GM19239 (cell line): ENCODE data around the gene KIR3DL1.
"Not testable (repeated sequence)": the region's sequence is repeated elsewhere in the genome, so short reads cannot be mapped to it uniquely, and the experiment has no call there.

Source experiments
- DNase-seq: peaks from one replicate; pipeline ENCODE4 v3.0.0; 2011; ENCODE audit warnings: low spot score; ENCODE audit not compliant: insufficient read length
- FAIRE-seq: peaks from 2 replicates; lab custom pipeline; 2011; peaks lifted over from hg19 to GRCh38; lab: Jason Lieb, UNC

Gene KIR3DL1

GRCh38 chr19:54805665-54806515 is 10.4 kb upstream of the KIR3DL1 start:
- FAIRE-seq (no peak), DNase-seq (no peak)

- DNase-seq (no peak), FAIRE-seq (no peak)
These were observed 9.8 kb upstream of the KIR3DL1 start for GRCh38 chr19:54806516-54806838.

GRCh38 chr19:54814571-54814970 is 1.7 kb upstream of the KIR3DL1 start:
- not testable (repeated sequence) for DNase-seq, FAIRE-seq

GRCh38 chr19:54817670-54818536 is 1.6 kb downstream of the KIR3DL1 start:
- DNase-seq (no peak), FAIRE-seq (no peak)

GRCh38 chr19:54824416-54824815 is 8.1 kb downstream of the KIR3DL1 start:
- not testable (repeated sequence) for FAIRE-seq, DNase-seq

GRCh38 chr19:54825326-54825725 is 9.1 kb downstream of the KIR3DL1 start:
- not testable (repeated sequence) for FAIRE-seq, DNase-seq

- not testable (repeated sequence) for DNase-seq, FAIRE-seq
These were observed 11.8 kb downstream of the KIR3DL1 start for GRCh38 chr19:54828064-54828463.

GRCh38 chr19:54832496-54832895 is 16.2 kb downstream of the KIR3DL1 start, which contains the start of gene KIR2DS4:
TSS of gene KIR2DS4 (plus strand) at chr19:54832676.
- not testable (repeated sequence) for DNase-seq, FAIRE-seq

- FAIRE-seq, DNase-seq: not testable (repeated sequence)
These were observed 18.9 kb downstream of the KIR3DL1 start for GRCh38 chr19:54835126-54835525.

GRCh38 chr19:54837522-54837921 is 21.3 kb downstream of the KIR3DL1 start:
- FAIRE-seq, DNase-seq: not testable (repeated sequence)

- FAIRE-seq, DNase-seq: not testable (repeated sequence)
These were observed 26.9 kb downstream of the KIR3DL1 start for GRCh38 chr19:54843171-54843570.

- not testable (repeated sequence) for FAIRE-seq, DNase-seq
These were observed 33.9 kb downstream of the KIR3DL1 start, which contains the start of gene KIR3DL2 for GRCh38 chr19:54850061-54850640. TSS of gene KIR3DL2 (plus strand) at chr19:54850443. CDS start at chr19:54850476, 33 bp downstream.

GRCh38 chr19:54850930-54851329 is 34.7 kb downstream of the KIR3DL1 start:
- FAIRE-seq, result no peak
- no peak for DNase-seq

- FAIRE-seq (no peak), DNase-seq (no peak)
These were observed 35.1 kb downstream of the KIR3DL1 start for GRCh38 chr19:54851353-54851752.

GRCh38 chr19:54855241-54855640 is 39.0 kb downstream of the KIR3DL1 start:
- FAIRE-seq, DNase-seq: not testable (repeated sequence)

- not testable (repeated sequence) for DNase-seq, FAIRE-seq
These were observed 42.2 kb downstream of the KIR3DL1 start for GRCh38 chr19:54858476-54858875.

- not testable (repeated sequence) for DNase-seq, FAIRE-seq
These were observed 43.2 kb downstream of the KIR3DL1 start for GRCh38 chr19:54859421-54859820.

- DNase-seq, FAIRE-seq: not testable (repeated sequence)
These were observed 47.2 kb downstream of the KIR3DL1 start for GRCh38 chr19:54863459-54863858.

- FAIRE-seq (no peak), DNase-seq (no peak)
These were observed 55.4 kb downstream of the KIR3DL1 start for GRCh38 chr19:54871696-54872095.

GRCh38 chr19:54873990-54874389 is 57.7 kb downstream of the KIR3DL1 start, which contains the start of gene FCAR:
TSS of gene FCAR (plus strand) at chr19:54874235. CDS start at chr19:54874290, 55 bp downstream.
- DNase-seq (no peak), FAIRE-seq (no peak)
